Measurements from ENCODE around the gene RBMS1. TPM values are rescaled to one million over a fixed set of nuclear protein-coding genes. Genes with fewer than 3 reads are reported as not detected.

The RBMS1 gene
- total and polyA plus RNA-seq, 5 donors from 2014 or later = 27.9 to 58.4 (median 33.5) TPM

DNA sequence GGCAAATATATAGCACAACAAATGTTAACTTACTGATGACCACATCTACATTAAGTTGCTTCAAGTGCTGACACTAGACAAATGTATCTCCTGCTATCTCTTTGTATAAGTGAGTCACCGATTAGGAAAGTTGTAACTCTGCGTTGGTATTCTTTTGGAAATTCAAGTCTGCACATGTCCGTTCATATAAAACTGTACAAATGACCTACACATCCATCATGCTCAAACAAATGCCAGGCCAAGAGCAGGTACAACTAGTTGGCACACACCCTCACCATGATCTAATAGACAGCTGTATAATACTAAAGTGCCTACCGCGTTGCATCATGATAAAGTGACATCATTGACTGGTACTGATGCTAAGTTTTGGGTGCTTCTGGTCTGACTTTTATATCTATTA, 141.1 kb downstream of the RBMS1 start:
- no peak for DNase-seq
- Histone ChIP-seq H3K27ac (ENCODE audit: insufficient read depth, low read length, poor library complexity, severe bottlenecking) (no peak overlapping the region), H3K27me3 (ENCODE audit: control insufficient read depth, insufficient read depth, low read length) (no peaks in the 10 kb centered on the region), H3K9me3 (ENCODE audit: control insufficient read depth in 2 of 2, low read length in 2 of 2) (no peaks in the 10 kb centered on the region), H3K4me1 (ENCODE audit: control insufficient read depth, insufficient read depth, low read length, poor library complexity, severe bottlenecking) (peaks cover 2% of the 10 kb centered on the region), H3K4me3 (ENCODE audit: low read depth, low read length) (no peak overlapping the region), H3K36me3 (ENCODE audit: control insufficient read depth, insufficient read depth, low read length) (peaks cover 8% of the 10 kb centered on the region)
- Mint-ChIP-seq H3K27me3 (no peaks in the 10 kb centered on the region), H3K4me3 (no peak overlapping the region), H3K9me3 (no peaks in the 10 kb centered on the region), H3K36me3 (peaks cover 26% of the 10 kb centered on the region), H3K27ac (no peak overlapping the region), H3K4me1 (peaks cover 17 to 47% (median 31%) of the 10 kb centered on the region in 4 donors)
- ATAC-seq (ENCODE audit: low read depth in 2 of 2) = no peak

DNA sequence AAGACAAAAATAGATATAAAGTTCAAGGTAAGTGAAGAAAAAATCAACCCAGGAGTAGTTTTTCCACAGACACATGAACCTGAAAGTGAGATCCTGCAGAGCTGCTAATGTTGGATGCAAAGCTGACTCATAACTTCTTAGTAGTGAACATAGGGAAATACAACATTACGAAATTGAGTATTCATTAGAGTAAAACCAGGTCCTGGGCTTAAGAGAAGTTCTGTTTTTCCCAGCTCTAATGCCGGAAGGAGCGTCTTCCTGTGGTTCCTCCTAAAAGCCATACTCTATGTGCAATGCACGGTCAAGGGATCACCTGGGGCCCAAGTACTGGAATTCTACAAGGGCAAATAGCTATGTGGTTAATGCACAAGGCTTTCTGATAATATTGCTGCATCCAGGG, 141.7 kb downstream of the RBMS1 start:
- Mint-ChIP-seq H3K27ac (peak overlapping the region in 1 of 3 donors; percentile 40), H3K27me3 (no peaks in the 10 kb centered on the region), H3K4me1 (peaks cover 16 to 50% (median 35%) of the 10 kb centered on the region in 4 donors), H3K9me3 (no peaks in the 10 kb centered on the region), H3K4me3 (no peak overlapping the region), H3K36me3 (peaks cover 21% of the 10 kb centered on the region)
- no peaks in the 10 kb centered on the region for H3K27me3 ChIP-seq (ENCODE audit: control insufficient read depth, insufficient read depth, low read length)
- no peak for ATAC-seq (ENCODE audit: low read depth in 2 of 2)
- no peak for DNase-seq
- no peak overlapping the region for H3K4me3 ChIP-seq (ENCODE audit: low read depth, low read length)
- H3K27ac ChIP-seq (ENCODE audit: insufficient read depth, low read length, poor library complexity, severe bottlenecking) = no peak overlapping the region
- peaks cover 5% of the 10 kb centered on the region for H3K36me3 ChIP-seq (ENCODE audit: control insufficient read depth, insufficient read depth, low read length)
- H3K4me1 ChIP-seq (ENCODE audit: control insufficient read depth, insufficient read depth, low read length, poor library complexity, severe bottlenecking) = peaks cover 2% of the 10 kb centered on the region
- H3K9me3 ChIP-seq (ENCODE audit: control insufficient read depth in 2 of 2, low read length in 2 of 2) = no peaks in the 10 kb centered on the region

DNA sequence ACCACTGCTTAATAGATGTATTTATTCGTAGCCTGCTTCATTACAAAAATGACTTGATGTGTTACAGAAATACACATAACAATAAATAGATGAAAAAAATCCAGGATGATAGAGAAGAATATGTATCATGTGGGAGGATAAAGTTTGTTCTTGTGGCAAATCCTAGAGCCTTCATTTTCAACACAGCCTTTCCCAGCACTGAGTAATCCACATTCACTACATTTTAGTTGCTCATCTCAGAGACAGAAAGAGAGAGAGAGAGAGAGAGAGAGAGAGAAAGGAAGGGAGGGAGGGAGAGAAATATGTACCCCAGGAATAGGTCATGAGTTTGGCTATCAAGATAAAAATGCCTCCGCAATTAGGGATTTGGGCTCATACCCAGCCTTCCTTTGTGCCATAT, 144.3 kb downstream of the RBMS1 start:
- Mint-ChIP-seq H3K4me1 (peaks cover 6 to 56% (median 41%) of the 10 kb centered on the region in 4 donors), H3K27ac (no peak overlapping the region)
- peaks cover 2% of the 10 kb centered on the region for H3K4me1 ChIP-seq (ENCODE audit: control insufficient read depth, insufficient read depth, low read length, poor library complexity, severe bottlenecking)

DNA sequence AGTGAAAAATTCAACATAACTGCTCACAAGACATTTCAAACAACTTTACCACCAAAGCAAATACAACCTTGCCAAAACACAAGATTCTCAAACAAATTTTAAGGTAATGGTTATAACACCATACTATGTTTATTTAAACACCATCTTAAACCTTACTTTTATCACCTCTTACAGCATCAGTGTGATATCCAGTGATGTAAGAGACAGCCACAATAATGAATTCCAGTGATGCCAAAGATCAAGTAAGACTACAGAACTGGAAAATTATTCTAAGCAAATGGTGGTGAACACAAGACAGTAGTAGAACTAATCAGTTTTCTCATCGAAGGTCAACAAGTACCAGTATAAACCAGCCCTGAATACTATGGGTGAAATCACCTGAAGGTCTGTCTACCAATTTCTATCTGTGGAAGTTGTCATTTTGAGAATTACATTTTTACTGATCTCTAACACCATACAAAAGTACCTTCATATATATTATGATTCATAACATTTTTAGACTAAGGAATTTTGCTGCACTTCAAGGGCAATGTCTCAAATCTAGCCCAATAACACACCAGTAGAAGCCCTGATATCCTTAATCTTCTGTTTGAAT, 146.2 kb downstream of the RBMS1 start:
- H3K27me3 Mint-ChIP-seq = no peaks in the 10 kb centered on the region
- Histone ChIP-seq H3K27ac (ENCODE audit: insufficient read depth, low read length, poor library complexity, severe bottlenecking) (no peak overlapping the region), H3K4me3 (ENCODE audit: low read depth, low read length) (no peak overlapping the region), H3K27me3 (ENCODE audit: control insufficient read depth, insufficient read depth, low read length) (no peaks in the 10 kb centered on the region), H3K9me3 (ENCODE audit: control insufficient read depth in 2 of 2, low read length in 2 of 2) (no peaks in the 10 kb centered on the region), H3K36me3 (ENCODE audit: control insufficient read depth, insufficient read depth, low read length) (peaks cover 1% of the 10 kb centered on the region), H3K4me1 (ENCODE audit: control insufficient read depth, insufficient read depth, low read length, poor library complexity, severe bottlenecking) (peaks cover 2% of the 10 kb centered on the region)
- H3K4me3 Mint-ChIP-seq = no peak overlapping the region
- DNase-seq = no peak
- no peaks in the 10 kb centered on the region for H3K9me3 Mint-ChIP-seq
- ATAC-seq (ENCODE audit: low read depth in 2 of 2) = no peak
- peaks cover 6 to 54% (median 42%) of the 10 kb centered on the region in 4 donors for H3K4me1 Mint-ChIP-seq
- H3K27ac Mint-ChIP-seq = no peak overlapping the region
- peaks cover 12% of the 10 kb centered on the region for H3K36me3 Mint-ChIP-seq

More for the DNA sequence above, 144.3 kb downstream of the RBMS1 start:
- Histone ChIP-seq H3K27ac (ENCODE audit: insufficient read depth, low read length, poor library complexity, severe bottlenecking) (no peak overlapping the region), H3K9me3 (ENCODE audit: control insufficient read depth in 2 of 2, low read length in 2 of 2) (no peaks in the 10 kb centered on the region), H3K27me3 (ENCODE audit: control insufficient read depth, insufficient read depth, low read length) (no peaks in the 10 kb centered on the region), H3K4me3 (ENCODE audit: low read depth, low read length) (no peak overlapping the region), H3K36me3 (ENCODE audit: control insufficient read depth, insufficient read depth, low read length) (peaks cover 2% of the 10 kb centered on the region)
- DNase-seq (no peak), ATAC-seq (ENCODE audit: low read depth in 2 of 2) (no peak)
- H3K4me3 Mint-ChIP-seq = no peak overlapping the region
- peaks cover 12% of the 10 kb centered on the region for H3K36me3 Mint-ChIP-seq
- no peaks in the 10 kb centered on the region for H3K9me3 Mint-ChIP-seq
- H3K27me3 Mint-ChIP-seq = no peaks in the 10 kb centered on the region

DNA sequence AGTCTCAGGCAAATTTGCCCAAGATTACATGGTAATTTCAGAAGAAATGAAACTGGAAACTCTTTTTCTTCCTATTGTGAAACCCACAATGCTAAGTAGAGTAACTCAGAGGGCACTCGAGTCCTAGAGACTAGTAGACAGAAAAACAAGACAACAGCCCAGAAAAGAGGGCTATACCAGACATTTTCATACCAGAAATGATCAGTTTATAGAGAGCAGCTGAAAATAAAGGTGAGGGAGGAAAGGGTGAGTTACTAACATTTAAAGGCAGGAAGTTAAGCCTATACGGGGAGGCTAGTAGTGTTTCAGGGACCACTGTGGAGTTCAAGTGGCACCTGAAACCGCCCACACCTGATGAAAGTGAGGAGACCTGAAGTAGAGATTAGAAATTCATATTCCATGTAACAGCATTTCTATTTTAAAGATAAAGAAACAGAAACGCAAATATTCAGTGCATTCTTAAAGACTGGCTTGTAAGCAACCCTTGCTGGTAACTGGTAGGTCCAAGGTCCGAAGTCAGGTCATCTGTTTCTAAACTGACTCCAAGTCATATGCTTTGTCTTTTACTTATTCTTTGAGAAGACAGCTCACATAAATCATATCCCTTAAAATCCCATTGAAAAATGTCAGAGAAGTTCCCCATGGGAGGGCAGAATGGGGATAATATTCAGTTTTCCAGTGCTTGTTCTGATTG, 148.4 kb downstream of the RBMS1 start:
- peak overlapping the region in 2 of 3 donors; percentile 2 to 76 for H3K27ac Mint-ChIP-seq
- peak in 1 of 3 donors; percentile 27 for DNase-seq
- no peaks in the 10 kb centered on the region for H3K9me3 ChIP-seq (ENCODE audit: control insufficient read depth in 2 of 2, low read length in 2 of 2)
- H3K4me1 Mint-ChIP-seq = peaks cover 6 to 58% (median 45%) of the 10 kb centered on the region in 4 donors
- ATAC-seq (ENCODE audit: low read depth in 2 of 2) = peak; percentile 31 to 37
- H3K36me3 Mint-ChIP-seq = peaks cover 5% of the 10 kb centered on the region
- H3K4me3 Mint-ChIP-seq = no peak overlapping the region
- H3K9me3 Mint-ChIP-seq = no peaks in the 10 kb centered on the region
- no peak overlapping the region for H3K4me3 ChIP-seq (ENCODE audit: low read depth, low read length)
- H3K27me3 ChIP-seq (ENCODE audit: control insufficient read depth, insufficient read depth, low read length) = no peaks in the 10 kb centered on the region
- H3K27me3 Mint-ChIP-seq = no peaks in the 10 kb centered on the region
- H3K4me1 ChIP-seq (ENCODE audit: control insufficient read depth, insufficient read depth, low read length, poor library complexity, severe bottlenecking) = peaks cover 2% of the 10 kb centered on the region
- no peak overlapping the region for H3K27ac ChIP-seq (ENCODE audit: insufficient read depth, low read length, poor library complexity, severe bottlenecking)
- no peaks in the 10 kb centered on the region for H3K36me3 ChIP-seq (ENCODE audit: control insufficient read depth, insufficient read depth, low read length)

DNA sequence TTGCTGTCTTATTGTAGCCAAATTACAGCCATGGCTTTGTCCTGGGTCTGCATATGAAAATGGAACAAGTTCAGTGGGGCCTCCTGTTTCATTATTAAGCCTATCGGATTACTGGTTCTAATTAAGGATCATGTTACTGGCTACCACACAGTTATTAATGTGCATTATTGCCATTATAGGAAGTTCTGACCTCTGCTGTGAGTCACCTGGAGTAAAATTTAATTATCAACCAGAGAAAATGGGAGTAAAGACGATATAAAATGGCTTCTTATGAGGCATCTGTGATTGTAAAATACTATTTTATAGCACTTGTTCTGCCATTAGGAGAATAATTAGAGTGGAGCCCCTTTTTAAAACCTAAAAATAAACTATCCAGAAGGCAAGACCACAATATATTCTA, 150.2 kb downstream of the RBMS1 start:
- peaks cover 2% of the 10 kb centered on the region for H3K4me1 ChIP-seq (ENCODE audit: control insufficient read depth, insufficient read depth, low read length, poor library complexity, severe bottlenecking)

DNA sequence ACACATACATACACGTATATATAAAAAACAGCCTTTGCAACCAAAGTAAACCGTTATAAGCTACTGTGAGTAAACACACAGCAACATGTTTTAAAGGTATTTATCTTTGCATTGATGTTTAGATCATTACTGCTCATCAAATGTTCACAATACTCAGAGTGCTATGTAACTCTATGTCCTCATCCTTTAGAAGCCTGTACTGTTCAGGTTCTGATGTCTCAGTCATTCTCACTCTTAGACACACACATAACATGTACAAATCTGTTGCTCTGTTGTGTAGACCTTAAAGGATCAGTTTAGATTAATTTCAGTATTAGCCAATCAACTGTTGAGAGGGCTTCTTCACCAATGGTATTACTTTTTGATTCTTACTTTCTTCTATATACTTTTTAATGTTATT, 153.9 kb downstream of the RBMS1 start:
- ATAC-seq (ENCODE audit: low read depth in 2 of 2) (no peak), DNase-seq (no peak)
- H3K4me3 Mint-ChIP-seq = no peak overlapping the region
- no peak overlapping the region for H3K27ac Mint-ChIP-seq
- H3K27me3 ChIP-seq (ENCODE audit: control insufficient read depth, insufficient read depth, low read length) = no peaks in the 10 kb centered on the region
- H3K27me3 Mint-ChIP-seq = no peaks in the 10 kb centered on the region
- no peak overlapping the region for H3K27ac ChIP-seq (ENCODE audit: insufficient read depth, low read length, poor library complexity, severe bottlenecking)
- peaks cover 10 to 46% (median 28%) of the 10 kb centered on the region in 4 donors for H3K4me1 Mint-ChIP-seq
- H3K36me3 ChIP-seq (ENCODE audit: control insufficient read depth, insufficient read depth, low read length) = no peaks in the 10 kb centered on the region
- no peaks in the 10 kb centered on the region for H3K4me1 ChIP-seq (ENCODE audit: control insufficient read depth, insufficient read depth, low read length, poor library complexity, severe bottlenecking)
- H3K9me3 ChIP-seq (ENCODE audit: control insufficient read depth in 2 of 2, low read length in 2 of 2) = no peaks in the 10 kb centered on the region
- H3K36me3 Mint-ChIP-seq = no peaks in the 10 kb centered on the region
- H3K9me3 Mint-ChIP-seq = no peaks in the 10 kb centered on the region
- no peak overlapping the region for H3K4me3 ChIP-seq (ENCODE audit: low read depth, low read length)

More for the DNA sequence above, 150.2 kb downstream of the RBMS1 start:
- Histone ChIP-seq H3K4me3 (ENCODE audit: low read depth, low read length) (no peak overlapping the region), H3K27me3 (ENCODE audit: control insufficient read depth, insufficient read depth, low read length) (no peaks in the 10 kb centered on the region), H3K9me3 (ENCODE audit: control insufficient read depth in 2 of 2, low read length in 2 of 2) (no peaks in the 10 kb centered on the region), H3K27ac (ENCODE audit: insufficient read depth, low read length, poor library complexity, severe bottlenecking) (no peak overlapping the region), H3K36me3 (ENCODE audit: control insufficient read depth, insufficient read depth, low read length) (no peaks in the 10 kb centered on the region)
- no peaks in the 10 kb centered on the region for H3K9me3 Mint-ChIP-seq
- peaks cover 11 to 60% (median 41%) of the 10 kb centered on the region in 4 donors for H3K4me1 Mint-ChIP-seq
- DNase-seq = no peak
- H3K27ac Mint-ChIP-seq = no peak overlapping the region
- H3K36me3 Mint-ChIP-seq = no peaks in the 10 kb centered on the region
- ATAC-seq (ENCODE audit: low read depth in 2 of 2) = no peak
- H3K4me3 Mint-ChIP-seq = no peak overlapping the region
- no peaks in the 10 kb centered on the region for H3K27me3 Mint-ChIP-seq
